ENCODE measurements around the gene WNT9A. TPM values are rescaled to one million over a fixed set of nuclear protein-coding genes. Genes with fewer than 3 reads are reported as not detected.

WNT9A gene
- polyA plus RNA-seq, 1 experiment: 0.91 TPM

DNA sequence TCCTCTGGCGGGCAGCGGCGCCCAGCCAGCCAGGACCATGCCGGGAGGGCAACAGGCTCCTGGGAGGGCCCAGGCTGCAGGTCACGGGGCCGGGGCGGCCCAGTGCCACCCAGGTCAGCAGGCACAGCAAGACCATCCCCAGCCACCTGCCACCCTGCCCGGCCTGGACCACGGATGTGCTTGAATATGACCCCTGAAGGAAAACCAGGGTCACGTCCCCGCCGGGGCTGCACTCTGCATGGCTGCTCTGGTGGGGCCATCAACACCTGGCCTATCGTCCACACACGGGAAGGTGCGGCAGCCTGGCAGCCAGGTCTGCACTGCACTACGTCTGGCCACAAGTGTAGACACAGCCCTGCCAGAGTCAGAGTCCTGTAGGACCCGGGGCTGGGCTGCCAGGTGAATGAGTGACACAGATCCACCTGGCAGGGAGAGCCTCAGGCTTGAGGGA lies 6.9 kb downstream of the WNT9A start:
- peaks cover 4% of the 10 kb centered on the region for H3K27me3 ChIP-seq (ENCODE audit: control insufficient read depth, insufficient read depth, low read length)
- DNase-seq (ENCODE audit: low read depth, low spot score): no peak
- CTCF ChIA-PET: interaction anchor here (1.9 kb wide), 1 partner anchor 13 kb away, joined by 4 read pairs; no protein-coding TSS in a partner anchor
- H3K9me3 ChIP-seq (ENCODE audit: control insufficient read depth, insufficient read depth, low read length): peaks cover 28% of the 10 kb centered on the region
- H3K27ac ChIP-seq (ENCODE audit: low read depth, low read length): no peak overlapping the region
- POLR2A ChIA-PET: no interaction called here
- H3K4me3 ChIP-seq (ENCODE audit: low read depth, low read length): no peak overlapping the region
- TF ChIP-seq, protein P1, sequence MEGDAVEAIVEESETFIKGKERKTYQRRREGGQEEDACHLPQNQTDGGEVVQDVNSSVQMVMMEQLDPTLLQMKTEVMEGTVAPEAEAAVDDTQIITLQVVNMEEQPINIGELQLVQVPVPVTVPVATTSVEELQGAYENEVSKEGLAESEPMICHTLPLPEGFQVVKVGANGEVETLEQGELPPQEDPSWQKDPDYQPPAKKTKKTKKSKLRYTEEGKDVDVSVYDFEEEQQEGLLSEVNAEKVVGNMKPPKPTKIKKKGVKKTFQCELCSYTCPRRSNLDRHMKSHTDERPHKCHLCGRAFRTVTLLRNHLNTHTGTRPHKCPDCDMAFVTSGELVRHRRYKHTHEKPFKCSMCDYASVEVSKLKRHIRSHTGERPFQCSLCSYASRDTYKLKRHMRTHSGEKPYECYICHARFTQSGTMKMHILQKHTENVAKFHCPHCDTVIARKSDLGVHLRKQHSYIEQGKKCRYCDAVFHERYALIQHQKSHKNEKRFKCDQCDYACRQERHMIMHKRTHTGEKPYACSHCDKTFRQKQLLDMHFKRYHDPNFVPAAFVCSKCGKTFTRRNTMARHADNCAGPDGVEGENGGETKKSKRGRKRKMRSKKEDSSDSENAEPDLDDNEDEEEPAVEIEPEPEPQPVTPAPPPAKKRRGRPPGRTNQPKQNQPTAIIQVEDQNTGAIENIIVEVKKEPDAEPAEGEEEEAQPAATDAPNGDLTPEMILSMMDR (IDR thresholded peaks at IDR 0.05; ENCODE audit: low read depth, low read length): no peak

DNA sequence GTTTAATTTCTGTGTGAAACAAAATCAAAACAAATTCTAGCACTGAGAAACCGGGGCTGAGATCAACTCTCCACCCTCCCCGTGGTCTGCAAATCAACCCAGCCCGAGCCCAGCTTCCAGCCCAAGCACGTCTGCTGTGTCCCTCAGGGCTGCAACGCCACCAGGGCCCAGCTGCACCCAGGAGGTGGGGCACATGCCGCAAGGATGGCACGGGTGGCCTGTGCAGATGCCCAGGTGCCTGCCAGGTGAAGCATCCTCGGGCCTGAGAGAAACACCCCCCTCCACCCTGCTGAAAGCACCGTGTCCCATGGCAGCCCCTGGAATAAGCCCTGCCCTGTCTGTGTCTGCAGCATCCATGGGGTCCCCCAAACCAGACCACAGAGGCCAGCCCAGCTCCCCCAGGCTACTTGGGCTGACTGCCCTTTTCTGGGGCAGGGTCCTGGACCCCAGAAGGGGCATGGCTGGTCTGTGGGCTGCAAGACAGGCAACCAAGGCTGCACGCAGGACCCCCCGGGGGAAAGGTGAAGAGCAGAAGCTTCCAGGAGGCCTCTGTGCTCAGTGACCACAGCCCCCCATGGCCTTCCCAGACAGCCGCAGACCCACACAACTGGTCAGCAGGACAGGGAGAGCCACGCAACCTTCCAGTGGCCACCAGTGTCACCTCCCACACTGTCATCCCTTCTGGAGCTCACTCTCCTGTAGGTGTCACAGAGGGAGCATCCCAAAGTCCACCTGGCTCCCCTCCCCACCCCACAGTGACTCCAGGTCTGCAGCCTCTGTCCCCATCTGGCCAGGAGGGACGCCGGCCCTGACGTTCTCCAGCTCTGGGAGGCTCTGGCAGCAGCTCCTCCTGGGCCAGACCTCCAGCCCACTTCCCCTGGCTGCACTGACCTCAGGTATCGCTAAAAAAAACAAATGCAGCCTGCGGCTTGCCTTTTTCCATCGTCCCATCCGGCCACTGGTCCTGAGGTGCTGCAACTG lies 7.7 kb downstream of the WNT9A start:
- no peak overlapping the region for H3K4me3 ChIP-seq (ENCODE audit: low read depth, low read length)
- peaks cover 35% of the 10 kb centered on the region for H3K9me3 ChIP-seq (ENCODE audit: control insufficient read depth, insufficient read depth, low read length)
- TF ChIP-seq, protein P1 (IDR thresholded peaks at IDR 0.05; ENCODE audit: low read depth, low read length): no peak
- POLR2A ChIA-PET: no interaction called here
- CTCF ChIA-PET: interaction anchor here (1.9 kb wide), 1 partner anchor 13 kb away, joined by 4 read pairs; no protein-coding TSS in a partner anchor
- H3K27ac ChIP-seq (ENCODE audit: low read depth, low read length): no peak overlapping the region
- H3K27me3 ChIP-seq (ENCODE audit: control insufficient read depth, insufficient read depth, low read length): peaks cover 4% of the 10 kb centered on the region
- no peak for DNase-seq (ENCODE audit: low read depth, low spot score)

DNA sequence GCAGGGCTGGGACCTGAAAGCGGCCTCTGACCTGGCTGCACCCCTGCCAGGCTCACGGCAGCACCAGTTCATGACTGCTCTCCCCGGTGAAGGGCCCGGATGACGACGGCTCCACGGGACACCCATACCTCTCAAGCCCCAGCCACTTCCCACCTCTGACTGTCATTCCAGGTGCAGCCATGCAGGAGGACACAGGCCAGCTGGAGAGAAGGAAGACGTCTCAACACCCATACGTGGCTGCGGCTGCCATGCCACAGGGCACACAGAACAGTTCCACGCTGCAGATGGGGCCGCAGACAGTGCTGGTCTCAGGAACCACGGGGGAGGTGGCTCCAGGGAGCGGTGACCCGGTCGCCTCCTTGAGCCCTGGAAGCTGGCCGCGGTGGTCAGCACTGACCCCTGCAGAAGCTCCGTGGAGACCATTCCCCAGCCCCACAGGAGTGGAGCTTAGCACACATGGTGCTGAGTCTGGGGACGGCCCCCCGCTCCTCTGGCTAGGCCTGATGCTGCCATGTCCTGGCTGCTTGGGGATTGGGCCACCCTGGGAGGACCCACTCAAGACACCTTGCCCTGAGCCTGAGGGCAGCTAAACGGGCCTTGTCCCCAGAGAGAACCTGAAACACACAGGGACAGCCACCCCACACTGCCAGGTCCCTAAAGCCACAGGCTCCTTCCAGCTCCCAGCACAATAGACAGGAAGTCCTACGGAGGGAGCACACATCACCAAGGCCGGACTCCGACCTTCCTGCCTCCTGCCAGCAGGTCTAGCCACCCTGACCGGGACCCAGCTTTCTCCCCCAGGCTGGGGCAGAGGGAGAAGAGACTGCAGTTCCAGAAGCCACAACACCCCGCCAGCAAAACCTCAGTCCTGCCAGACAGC lies 8.6 kb downstream of the WNT9A start:
- DNase-seq (ENCODE audit: low read depth, low spot score): no peak
- ChIA-PET CTCF (interaction anchor here (1.9 kb wide), 1 partner anchor 14 kb away, joined by 4 read pairs; no protein-coding TSS in a partner anchor), POLR2A (no interaction called here)
- no peak overlapping the region for H3K4me3 ChIP-seq (ENCODE audit: low read depth, low read length)
- no peaks in the 10 kb centered on the region for H3K27me3 ChIP-seq (ENCODE audit: control insufficient read depth, insufficient read depth, low read length)
- no peak overlapping the region for H3K27ac ChIP-seq (ENCODE audit: low read depth, low read length)
- H3K9me3 ChIP-seq (ENCODE audit: control insufficient read depth, insufficient read depth, low read length): peaks cover 41% of the 10 kb centered on the region
- TF ChIP-seq, protein P1 (IDR thresholded peaks at IDR 0.05; ENCODE audit: low read depth, low read length): no peak

GRCh38 chr1:227938276-227938675 lies 9.5 kb downstream of the WNT9A start:
- ChIA-PET CTCF (no interaction called here), POLR2A (no interaction called here)
- H3K9me3 ChIP-seq (ENCODE audit: control insufficient read depth, insufficient read depth, low read length): peaks cover 46% of the 10 kb centered on the region

More at GRCh38 chr1:227938276-227938675, 9.5 kb downstream of the WNT9A start:
- TF ChIP-seq, protein P1 (IDR thresholded peaks at IDR 0.05; ENCODE audit: low read depth, low read length): no peak
- no peaks in the 10 kb centered on the region for H3K27me3 ChIP-seq (ENCODE audit: control insufficient read depth, insufficient read depth, low read length)
- no peak overlapping the region for H3K27ac ChIP-seq (ENCODE audit: low read depth, low read length)
- no peak overlapping the region for H3K4me3 ChIP-seq (ENCODE audit: low read depth, low read length)
- DNase-seq (ENCODE audit: low read depth, low spot score): no peak

Data from AG04450 (cell line).